ENCODE data around the gene FLYWCH2. TPM values are rescaled to one million over a fixed set of nuclear protein-coding genes. Genes with fewer than 3 reads are reported as not detected.
A peak's percentile ranks its signal among the peaks of the same experiment; 100 is the strongest.
"Not testable (repeated sequence)": the region's sequence is repeated elsewhere in the genome, so short reads cannot be mapped to it uniquely, and the experiment has no call there.

Gene FLYWCH2
- total RNA-seq, 1 donor from 2014 or later, result 27.9 TPM

- ATAC-seq (ENCODE audit: poor library complexity) (peak; percentile 89), DNase-seq (peak; percentile 99)
- intact Hi-C loops (cut with DNase I), result loop anchor here (2.0 kb wide), 1 partner anchor 23 kb away; the partner anchor contains the start of gene FLYWCH2
These were observed 22.4 kb downstream of the FLYWCH2 start for GRCh38 chr16:2905241-2905987.

GRCh38 chr16:2905988-2906387 is 23.0 kb downstream of the FLYWCH2 start:
- intact Hi-C loops (cut with DNase I), result loop anchor here (2.0 kb wide), 1 partner anchor 23 kb away; the partner anchor contains the start of gene FLYWCH2
- no peak for ATAC-seq (ENCODE audit: poor library complexity)
- DNase-seq, result no peak

GRCh38 chr16:2907084-2907753 is 24.2 kb downstream of the FLYWCH2 start:
- intact Hi-C loops (cut with DNase I); ATAC-seq (ENCODE audit: poor library complexity): not testable (repeated sequence)
- peak; percentile 60 for DNase-seq

GRCh38 chr16:2910441-2910969 is 27.5 kb downstream of the FLYWCH2 start:
- ATAC-seq (ENCODE audit: poor library complexity) (no peak), DNase-seq (no peak)
- intact Hi-C loops (cut with DNase I), result no loop called here

GRCh38 chr16:2911638-2912329 is 28.8 kb downstream of the FLYWCH2 start, which contains the start of gene FLYWCH1:
Gene FLYWCH1, plus strand, starts transcription at chr16:2911931. Its CDS starts 17,755 bp downstream, at chr16:2929686.
- DNase-seq, result peak; percentile 100
- intact Hi-C loops (cut with DNase I), result no loop called here
- peak; percentile 99 for ATAC-seq (ENCODE audit: poor library complexity)

GRCh38 chr16:2912330-2913199 is 29.6 kb downstream of the FLYWCH2 start:
- intact Hi-C loops (cut with DNase I), result no loop called here
- DNase-seq (no peak), ATAC-seq (ENCODE audit: poor library complexity) (peak; percentile 46)

GRCh38 chr16:2913603-2914002 is 30.6 kb downstream of the FLYWCH2 start:
- intact Hi-C loops (cut with DNase I), result no loop called here
- ATAC-seq (ENCODE audit: poor library complexity) (no peak), DNase-seq (no peak)

GRCh38 chr16:2914233-2914632 is 31.2 kb downstream of the FLYWCH2 start:
- intact Hi-C loops (cut with DNase I), result no loop called here
- ATAC-seq (ENCODE audit: poor library complexity) (no peak), DNase-seq (no peak)

GRCh38 chr16:2915196-2915929 is 32.3 kb downstream of the FLYWCH2 start:
- DNase-seq (no peak), ATAC-seq (ENCODE audit: poor library complexity) (no peak)
- intact Hi-C loops (cut with DNase I), result no loop called here

- DNase-seq, result no peak
- peak; percentile 81 for ATAC-seq (ENCODE audit: poor library complexity)
- intact Hi-C loops (cut with DNase I), result loop anchor here (2.0 kb wide), 1 partner anchor 45 kb away; no protein-coding TSS in a partner anchor
These were observed 36.7 kb downstream of the FLYWCH2 start for GRCh38 chr16:2919511-2920255.

- intact Hi-C loops (cut with DNase I), result no loop called here
- ATAC-seq (ENCODE audit: poor library complexity), result no peak
- DNase-seq, result no peak
These were observed 40.5 kb downstream of the FLYWCH2 start for GRCh38 chr16:2923481-2923880.

GRCh38 chr16:2924901-2925755 is 42.1 kb downstream of the FLYWCH2 start:
- ATAC-seq (ENCODE audit: poor library complexity) (no peak), DNase-seq (no peak)
- intact Hi-C loops (cut with DNase I), result no loop called here

- no peak for ATAC-seq (ENCODE audit: poor library complexity)
- intact Hi-C loops (cut with DNase I), result no loop called here
These were observed 43.1 kb downstream of the FLYWCH2 start for GRCh38 chr16:2925951-2926649.

GRCh38 chr16:2926650-2926999 is 43.6 kb downstream of the FLYWCH2 start:
- intact Hi-C loops (cut with DNase I), result no loop called here
- ATAC-seq (ENCODE audit: poor library complexity) (no peak), DNase-seq (no peak)

More at GRCh38 chr16:2925951-2926649, 43.1 kb downstream of the FLYWCH2 start:
- no peak for DNase-seq

- peak; percentile 95 for ATAC-seq (ENCODE audit: poor library complexity)
- intact Hi-C loops (cut with DNase I), result no loop called here
- DNase-seq, result peak; percentile 93
These were observed 44.1 kb downstream of the FLYWCH2 start for GRCh38 chr16:2927010-2927646.
